HAP-1 (cell line): ENCODE results near the gene ZNF512B.
"Not testable (repeated sequence)": the region's sequence is repeated elsewhere in the genome, so short reads cannot be mapped to it uniquely, and the experiment has no call there.

Source experiments
- DNase-seq, 2 experiments: peaks; one replicate each; pipeline ENCODE4 v3.0.0-alpha.2; 2016 to 2020; ENCODE audit warnings: low spot score in 2 of 2
- H3K27me3 ChIP-seq: fragments of 250-450 bp; sonication (Bioruptor Pico); 2 replicates; pipeline ENCODE4 v1.5.1; 2020; ENCODE audit warnings: low read depth, mild to moderate bottlenecking, moderate library complexity
- H3K36me3 ChIP-seq: fragments of 250-450 bp; sonication (Bioruptor Pico); replicated peaks from 2 replicates; pipeline ENCODE4 v1.5.1; 2020; ENCODE audit warnings: mild to moderate bottlenecking
- H3K4me1 ChIP-seq: fragments of 250-450 bp; sonication (Bioruptor Pico); 2 replicates; pipeline ENCODE4 v1.5.1; 2020; ENCODE audit warnings: mild to moderate bottlenecking
- H3K4me3 ChIP-seq: fragments of 250-450 bp; sonication (Bioruptor Pico); 2 replicates; pipeline ENCODE4 v1.5.1; 2020; ENCODE audit warnings: mild to moderate bottlenecking, moderate library complexity
- H3K9me3 ChIP-seq: fragments of 250-450 bp; sonication (Bioruptor Pico); 2 replicates; pipeline ENCODE4 v1.5.1; 2020; ENCODE audit warnings: mild to moderate bottlenecking, moderate library complexity
- in situ Hi-C: fragments of 300-500 bp; cut with MboI; formaldehyde crosslinking; loops from 3 replicates; pipeline ENCODE4 v1.14.3; 2020; ENCODE audit warnings: low sequenced_read_pairs, inconsistent platforms, mixed read lengths

ZNF512B gene

GRCh38 chr20:63969838-63970713 lies at the start of gene ZNF512B:
Gene ZNF512B, minus strand, starts transcription at chr20:63969930. Its CDS starts 1,980 bp downstream, at chr20:63967950.
- Histone ChIP-seq H3K4me1 (peaks cover 7% of the 10 kb centered on the region), H3K4me3 (peak within 1 kb of the TSS; percentile 49)
- in situ Hi-C loops = no loop called here

GRCh38 chr20:64015635-64016034 lies 45.9 kb upstream of the ZNF512B start:
- in situ Hi-C loops = no loop called here
- Histone ChIP-seq H3K36me3 (peaks cover 61% of the 10 kb centered on the region), H3K4me1 (peaks cover 5% of the 10 kb centered on the region; the same call in 1 of the 2 replicates), H3K4me3 (no peak overlapping the region), H3K9me3 (no peaks in the 10 kb centered on the region), H3K27me3 (no peaks in the 10 kb centered on the region)
- peak; percentile 50 to 75 for DNase-seq

More at GRCh38 chr20:63969838-63970713, at the start of gene ZNF512B:
- peaks cover 26% of the 10 kb centered on the region for H3K36me3 ChIP-seq
- peak; percentile 50 to 90 for DNase-seq
- H3K27me3 ChIP-seq = no peaks in the 10 kb centered on the region
- peaks cover 4% of the 10 kb centered on the region for H3K9me3 ChIP-seq

- peaks cover 68% of the 10 kb centered on the region for H3K36me3 ChIP-seq
- H3K4me3 ChIP-seq, in situ Hi-C loops, H3K9me3 ChIP-seq, H3K27me3 ChIP-seq, H3K4me1 ChIP-seq, DNase-seq: not testable (repeated sequence)
Observed at GRCh38 chr20:64012385-64013154, 42.8 kb upstream of the ZNF512B start.

GRCh38 chr20:64011366-64011779 lies 41.6 kb upstream of the ZNF512B start:
- Histone ChIP-seq H3K9me3 (no peaks in the 10 kb centered on the region), H3K36me3 (peaks cover 68% of the 10 kb centered on the region), H3K27me3 (no peaks in the 10 kb centered on the region), H3K4me3 (no peak overlapping the region), H3K4me1 (peaks cover 5% of the 10 kb centered on the region; the same call in 1 of the 2 replicates)
- DNase-seq = no peak
- in situ Hi-C loops = no loop called here

GRCh38 chr20:64010711-64011237 lies 41.0 kb upstream of the ZNF512B start:
- no peak for DNase-seq
- in situ Hi-C loops = no loop called here
- Histone ChIP-seq H3K36me3 (peaks cover 70% of the 10 kb centered on the region), H3K9me3 (no peaks in the 10 kb centered on the region), H3K27me3 (no peaks in the 10 kb centered on the region), H3K4me1 (peaks cover 5% of the 10 kb centered on the region; the same call in 1 of the 2 replicates), H3K4me3 (no peak overlapping the region)

GRCh38 chr20:64009811-64010387 lies 40.2 kb upstream of the ZNF512B start:
- peaks cover 75% of the 10 kb centered on the region for H3K36me3 ChIP-seq
- no peak for DNase-seq

GRCh38 chr20:64006902-64007301 lies 37.2 kb upstream of the ZNF512B start:
- no peak overlapping the region for H3K4me3 ChIP-seq
- H3K9me3 ChIP-seq = no peaks in the 10 kb centered on the region
- no peaks in the 10 kb centered on the region for H3K4me1 ChIP-seq
- H3K27me3 ChIP-seq = no peaks in the 10 kb centered on the region
- no peak for DNase-seq
- in situ Hi-C loops = no loop called here
- H3K36me3 ChIP-seq = peaks cover 76% of the 10 kb centered on the region

More at GRCh38 chr20:64009811-64010387, 40.2 kb upstream of the ZNF512B start:
- Histone ChIP-seq H3K9me3 (no peaks in the 10 kb centered on the region), H3K4me1 (no peaks in the 10 kb centered on the region), H3K27me3 (no peaks in the 10 kb centered on the region), H3K4me3 (no peak overlapping the region)
- in situ Hi-C loops = no loop called here

GRCh38 chr20:64006490-64006889 lies 36.8 kb upstream of the ZNF512B start:
- Histone ChIP-seq H3K27me3 (no peaks in the 10 kb centered on the region), H3K4me1 (no peaks in the 10 kb centered on the region), H3K9me3 (no peaks in the 10 kb centered on the region), H3K36me3 (peaks cover 77% of the 10 kb centered on the region), H3K4me3 (no peak overlapping the region)
- in situ Hi-C loops = no loop called here
- DNase-seq = no peak

GRCh38 chr20:64005394-64005793 lies 35.7 kb upstream of the ZNF512B start:
- H3K4me3 ChIP-seq = no peak overlapping the region
- in situ Hi-C loops = no loop called here
- no peaks in the 10 kb centered on the region for H3K4me1 ChIP-seq
- H3K9me3 ChIP-seq = no peaks in the 10 kb centered on the region
- H3K36me3 ChIP-seq = peaks cover 77% of the 10 kb centered on the region
- DNase-seq = no peak
- no peaks in the 10 kb centered on the region for H3K27me3 ChIP-seq

GRCh38 chr20:64003960-64004725 lies 34.4 kb upstream of the ZNF512B start:
- no peaks in the 10 kb centered on the region for H3K9me3 ChIP-seq
- no peaks in the 10 kb centered on the region for H3K27me3 ChIP-seq
- DNase-seq = peak in 1 of 2 experiments; percentile 21
- in situ Hi-C loops = no loop called here
- peaks cover 77% of the 10 kb centered on the region for H3K36me3 ChIP-seq
- H3K4me1 ChIP-seq = no peaks in the 10 kb centered on the region
- no peak overlapping the region for H3K4me3 ChIP-seq

GRCh38 chr20:64001607-64002011 lies 31.9 kb upstream of the ZNF512B start:
- DNase-seq = no peak
- Histone ChIP-seq H3K27me3 (no peaks in the 10 kb centered on the region), H3K36me3 (peaks cover 70% of the 10 kb centered on the region), H3K9me3 (no peaks in the 10 kb centered on the region), H3K4me3 (no peak overlapping the region), H3K4me1 (no peaks in the 10 kb centered on the region)
- in situ Hi-C loops = no loop called here

- no peak for DNase-seq
- peaks cover 74% of the 10 kb centered on the region for H3K36me3 ChIP-seq
- H3K27me3 ChIP-seq = no peaks in the 10 kb centered on the region
- H3K4me3 ChIP-seq = no peak overlapping the region
- H3K4me1 ChIP-seq = no peaks in the 10 kb centered on the region
- in situ Hi-C loops = no loop called here
- no peaks in the 10 kb centered on the region for H3K9me3 ChIP-seq
Observed at GRCh38 chr20:64000906-64001305, 31.2 kb upstream of the ZNF512B start.

- in situ Hi-C loops = no loop called here
- Histone ChIP-seq H3K4me3 (no peak overlapping the region), H3K36me3 (peaks cover 31% of the 10 kb centered on the region), H3K27me3 (no peaks in the 10 kb centered on the region), H3K4me1 (peaks cover 11% of the 10 kb centered on the region), H3K9me3 (no peaks in the 10 kb centered on the region)
- no peak for DNase-seq
Observed at GRCh38 chr20:63982937-63983336, 13.2 kb upstream of the ZNF512B start.
